GM18858 (cell line): ENCODE measurements around the gene STX17.
"Not testable (repeated sequence)": the region's sequence is repeated elsewhere in the genome, so short reads cannot be mapped to it uniquely, and the experiment has no call there.

Experiments used
- ATAC-seq: cut with Tn5 transposase; IDR thresholded peaks from one replicate; pipeline ENCODE4 v1.9.1; 2021; ENCODE audit not compliant: unreplicated experiment

STX17 gene

DNA sequence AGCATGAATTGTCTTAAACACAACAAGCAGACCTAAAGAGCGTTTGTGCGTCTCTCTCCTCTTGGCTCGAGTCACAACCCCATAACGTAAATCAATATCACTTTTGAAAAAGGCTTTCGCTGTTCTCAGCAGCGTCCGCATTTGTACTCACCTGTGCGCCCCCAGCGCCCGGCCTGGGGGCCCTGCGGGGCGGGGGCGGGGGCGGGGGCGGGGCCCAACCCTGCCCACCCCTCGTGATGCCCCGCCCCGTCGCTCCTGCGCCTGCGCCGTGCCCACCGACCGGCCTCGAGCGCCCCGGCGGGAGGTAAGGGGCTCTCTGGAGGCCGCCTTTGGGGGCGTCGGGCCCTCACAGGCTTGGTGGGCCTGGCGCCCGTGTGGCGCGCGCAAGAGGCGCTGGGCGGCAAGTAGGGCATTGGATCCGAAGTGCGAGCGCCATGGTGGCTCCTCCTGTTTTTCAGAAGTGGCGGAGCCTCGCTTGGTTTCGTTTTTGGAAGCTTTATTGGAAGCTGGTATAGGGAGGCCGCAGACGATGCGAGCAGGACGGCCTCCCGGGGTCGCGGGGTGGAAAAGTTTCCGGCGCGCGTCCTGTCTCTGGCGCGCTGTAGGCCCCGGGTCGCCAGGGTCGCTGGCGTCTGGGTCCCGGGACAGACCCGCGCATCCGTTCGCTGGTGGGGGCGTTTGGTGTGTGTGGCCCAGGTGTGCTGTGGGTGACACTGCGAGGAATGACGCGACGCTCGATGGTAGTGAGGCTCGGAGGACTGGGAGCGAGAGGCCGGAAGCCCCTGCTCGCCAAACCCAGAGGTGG is at the start of gene STX17:
Gene STX17 (plus strand): TSS at position 252 of the 805 bp plus-strand sequence. CDS start 8,586 bp downstream, outside the sequence.
- peak; percentile 71 for ATAC-seq

GRCh38 chr9:99857576-99857975 is 48.9 kb upstream of the STX17 start:
- ATAC-seq, result not testable (repeated sequence)

DNA sequence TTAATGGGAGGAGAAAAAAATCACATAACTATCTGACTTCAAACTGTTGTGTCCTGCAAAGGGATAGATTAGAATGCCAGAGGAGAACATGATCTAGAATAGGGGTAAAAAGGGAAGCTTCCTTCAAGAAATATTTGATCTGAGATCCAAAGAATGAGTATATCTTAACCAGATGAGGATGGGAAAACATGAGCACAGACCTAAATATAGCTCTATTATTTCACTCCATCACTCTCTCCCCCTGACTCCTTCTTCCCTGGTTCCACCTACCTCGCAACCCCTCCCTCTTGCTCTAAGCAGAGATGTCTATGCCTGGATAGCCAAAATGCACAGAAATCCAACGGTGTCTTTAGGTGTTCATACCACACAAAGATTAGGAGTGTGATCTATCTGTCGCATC is 48.4 kb upstream of the STX17 start:
- ATAC-seq, result no peak

- ATAC-seq, result no peak
These were observed 47.0 kb upstream of the STX17 start for GRCh38 chr9:99859243-99859980.

GRCh38 chr9:99860266-99860665 is 46.2 kb upstream of the STX17 start:
- ATAC-seq, result no peak

DNA sequence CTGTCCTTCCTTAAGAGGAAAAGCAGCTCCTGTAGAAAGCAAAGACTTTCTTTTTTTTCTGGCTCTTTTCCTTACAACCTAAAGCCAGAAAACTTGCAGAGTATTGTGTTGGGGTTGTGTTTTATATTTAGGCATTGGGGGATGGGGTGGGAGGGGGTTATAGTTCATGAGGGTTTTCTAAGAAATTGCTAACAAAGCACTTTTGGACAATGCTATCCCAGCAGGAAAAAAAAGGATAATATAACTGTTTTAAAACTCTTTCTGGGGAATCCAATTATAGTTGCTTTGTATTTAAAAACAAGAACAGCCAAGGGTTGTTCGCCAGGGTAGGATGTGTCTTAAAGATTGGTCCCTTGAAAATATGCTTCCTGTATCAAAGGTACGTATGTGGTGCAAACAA is 42.5 kb upstream of the STX17 start:
- no peak for ATAC-seq

- no peak for ATAC-seq
These were observed 40.1 kb upstream of the STX17 start for GRCh38 chr9:99866398-99866797.

GRCh38 chr9:99867536-99867935 is 38.9 kb upstream of the STX17 start:
- ATAC-seq, result no peak

DNA sequence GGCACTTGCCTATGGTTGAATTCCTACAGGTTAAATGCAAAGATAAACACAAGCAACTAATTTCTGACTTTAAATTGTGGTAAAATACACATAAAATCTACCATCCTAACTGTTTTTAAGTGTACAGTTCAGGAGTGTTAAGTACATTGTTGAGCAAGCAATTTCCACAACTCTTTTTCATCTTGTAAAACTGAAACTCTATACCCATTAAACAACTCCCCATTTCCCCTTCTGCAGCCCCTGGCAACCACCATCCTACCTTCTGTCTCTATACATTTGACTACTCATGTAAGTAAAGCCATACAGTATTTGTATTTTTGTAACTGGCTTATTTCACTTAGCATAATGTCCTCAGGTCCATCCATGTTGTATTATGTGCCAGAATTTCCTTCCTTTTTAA is 38.5 kb upstream of the STX17 start:
- peak; percentile 64 for ATAC-seq

GRCh38 chr9:99868845-99869244 is 37.6 kb upstream of the STX17 start:
- peak; percentile 83 for ATAC-seq

GRCh38 chr9:99870126-99870525 is 36.3 kb upstream of the STX17 start:
- ATAC-seq, result no peak

- ATAC-seq, result no peak
These were observed 32.9 kb upstream of the STX17 start for GRCh38 chr9:99873531-99873930.

DNA sequence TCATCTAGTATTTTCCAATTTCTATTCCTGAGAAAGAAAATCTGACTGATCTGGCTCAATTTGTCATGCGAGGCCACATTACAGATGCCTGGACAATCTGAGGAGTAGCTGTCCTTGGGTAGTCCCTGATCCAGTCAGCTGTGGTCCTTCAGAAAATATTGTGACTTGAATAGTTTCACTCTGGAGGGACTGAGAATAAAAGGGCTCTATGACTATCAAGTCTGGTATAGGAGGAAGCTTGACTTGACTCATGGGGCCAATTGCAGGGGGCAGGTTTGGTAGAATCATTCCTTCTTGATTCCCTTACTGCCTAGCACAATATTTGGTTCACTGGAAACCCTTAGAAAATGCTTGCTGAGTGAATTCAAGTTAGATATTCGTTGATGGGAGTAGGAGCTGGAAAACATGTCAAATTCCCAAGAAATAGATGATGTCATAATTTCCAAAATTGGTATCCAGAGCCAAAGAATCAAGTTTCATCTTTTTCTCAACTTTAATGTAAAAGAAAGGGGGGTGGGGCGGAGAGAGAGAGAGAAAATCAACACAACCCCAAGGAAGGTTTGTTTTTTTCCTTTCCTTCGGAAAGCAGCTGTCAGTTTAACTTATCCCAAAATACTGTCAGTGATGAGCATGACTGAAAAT is 32.4 kb upstream of the STX17 start:
- ATAC-seq, result no peak

DNA sequence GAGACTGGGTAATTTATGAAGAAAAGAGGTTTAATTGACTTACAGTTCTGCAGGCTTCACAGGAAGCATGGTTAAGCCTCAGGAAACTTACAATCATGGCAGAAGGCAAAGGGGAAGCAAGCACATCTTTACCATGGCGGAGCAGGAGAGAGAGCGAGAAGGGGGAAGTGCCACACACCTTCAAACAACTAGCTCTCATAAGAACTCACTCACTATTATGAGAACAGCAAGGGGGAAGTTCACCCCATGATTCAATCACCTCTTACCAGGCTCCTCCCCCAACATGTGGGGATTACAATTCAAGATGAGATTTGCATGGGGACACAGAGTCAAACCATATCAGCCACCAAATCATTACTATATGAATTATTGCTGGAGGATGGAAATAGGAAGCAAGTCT is 30.3 kb upstream of the STX17 start:
- ATAC-seq, result no peak

DNA sequence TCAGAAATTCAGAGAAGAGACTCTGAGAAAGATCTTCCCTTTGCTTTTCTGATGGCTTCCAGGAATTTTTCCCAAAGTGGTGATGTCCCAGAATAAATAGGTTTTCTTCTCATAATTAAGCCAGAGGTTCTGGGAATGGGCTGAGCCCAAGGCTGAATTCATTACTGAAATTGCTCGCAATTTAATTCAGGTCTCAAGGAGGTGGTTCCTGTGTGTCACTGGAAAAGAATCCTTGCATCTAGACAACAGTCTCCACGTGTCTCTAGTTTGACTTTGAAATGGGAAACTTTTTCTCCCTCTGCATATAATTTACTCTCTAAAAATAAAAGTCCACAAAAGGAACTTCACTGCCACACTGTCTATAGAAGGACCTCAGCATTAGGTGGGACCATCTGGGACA is 27.8 kb upstream of the STX17 start:
- ATAC-seq, result no peak

GRCh38 chr9:99881769-99882168 is 24.7 kb upstream of the STX17 start:
- ATAC-seq, result no peak

GRCh38 chr9:99885747-99886146 is 20.7 kb upstream of the STX17 start:
- no peak for ATAC-seq

DNA sequence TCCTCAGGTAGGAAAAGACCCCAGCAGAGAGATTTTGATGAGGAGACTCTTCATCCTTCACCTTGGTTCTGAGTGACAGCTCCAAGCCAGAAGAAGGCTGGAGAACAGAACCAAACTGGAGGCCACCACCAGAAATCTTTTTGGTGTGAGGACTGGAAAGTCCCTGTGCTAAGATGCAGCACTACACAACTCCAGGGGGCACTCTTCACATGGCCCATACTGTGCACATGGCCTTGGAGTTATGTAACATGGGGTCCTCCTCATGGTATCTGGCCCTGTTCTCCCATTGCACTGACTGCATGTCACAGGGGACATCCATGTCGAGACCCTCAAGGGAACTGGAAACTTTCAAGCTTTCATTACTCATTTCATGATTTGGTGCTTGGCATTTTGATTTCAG is 17.3 kb upstream of the STX17 start:
- ATAC-seq, result no peak

- ATAC-seq, result no peak
These were observed 11.6 kb upstream of the STX17 start for GRCh38 chr9:99894826-99895225.

DNA sequence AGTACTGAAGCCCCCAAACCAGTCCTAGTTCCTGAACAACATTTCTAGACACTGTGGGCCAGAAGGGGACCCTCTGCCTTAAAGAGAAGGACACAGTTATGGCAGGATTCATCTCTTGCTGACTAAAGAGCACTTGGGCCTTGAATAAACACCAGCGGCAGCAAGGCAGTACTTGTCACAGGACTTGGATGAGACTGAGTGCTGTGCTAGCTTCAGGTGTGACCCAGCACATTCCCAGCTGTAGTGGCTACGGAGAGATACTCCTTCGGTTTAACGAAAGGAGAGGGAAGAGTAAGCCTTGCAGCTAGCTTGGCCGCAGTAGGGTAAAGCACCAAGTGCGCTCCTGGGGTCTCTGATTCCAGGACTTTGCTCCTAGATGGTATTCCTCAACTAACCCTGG is 10.9 kb upstream of the STX17 start:
- no peak for ATAC-seq

DNA sequence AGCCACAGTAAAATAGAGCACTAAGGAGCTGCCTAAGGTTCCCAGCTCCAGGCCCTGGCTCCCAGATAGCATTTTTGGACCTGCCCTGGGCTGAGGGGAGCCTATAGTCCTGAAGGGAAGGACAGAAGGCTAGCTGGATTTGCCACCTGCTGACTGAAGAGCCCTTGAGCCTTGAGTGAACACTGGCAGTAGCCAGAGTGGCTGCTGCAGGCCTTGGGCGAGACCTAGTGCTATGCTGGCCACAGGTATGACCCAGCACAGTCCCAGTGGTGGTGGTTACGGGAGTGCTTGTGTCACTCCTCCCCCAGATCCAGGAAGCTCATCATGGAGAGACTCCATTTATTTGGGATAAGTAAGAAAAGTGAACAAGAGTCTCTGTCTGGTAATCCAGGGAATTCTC is 10.3 kb upstream of the STX17 start:
- no peak for ATAC-seq

- no peak for ATAC-seq
These were observed 3.1 kb upstream of the STX17 start for GRCh38 chr9:99903393-99903792.
